ENCODE measurements around the gene FFAR3.

Gene FFAR3

DNA sequence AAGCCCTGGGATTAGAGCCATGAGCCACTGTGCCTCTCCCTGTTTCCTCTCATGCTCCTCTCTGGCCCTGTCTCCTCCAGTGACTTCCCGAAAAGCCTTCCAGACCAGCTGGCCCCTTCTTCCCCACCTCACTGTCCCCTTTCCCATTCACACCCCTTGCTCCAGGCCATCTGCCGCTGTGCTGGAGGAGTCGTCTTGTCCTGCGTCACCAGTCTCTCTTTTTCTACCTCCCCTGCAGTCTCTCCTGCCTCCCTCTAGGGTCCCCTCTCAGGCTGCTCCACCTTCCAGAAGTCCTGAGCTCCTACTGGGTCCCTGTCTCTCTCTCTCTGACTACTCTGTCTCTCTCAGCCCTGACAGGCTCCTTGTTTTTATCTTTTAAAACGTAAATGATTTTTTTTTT lies 15.8 kb upstream of the FFAR3 start:
- Histone ChIP-seq H3K27ac (replicated peaks) (no peak overlapping the region), H3K4me3 (replicated peaks; ENCODE audit: insufficient read depth, low read length) (no peak overlapping the region), H3K27me3 (ENCODE audit: insufficient read depth, poor library complexity, severe bottlenecking) (peaks cover 5% of the 10 kb centered on the region)
- no peak for DNase-seq (ENCODE audit: low read depth in 1 of 2, low spot score in 1 of 2)
- TF ChIP-seq POLR2AphosphoS5 (IDR thresholded peaks at IDR 0.05; ENCODE audit: low read depth), result no peak

DNA sequence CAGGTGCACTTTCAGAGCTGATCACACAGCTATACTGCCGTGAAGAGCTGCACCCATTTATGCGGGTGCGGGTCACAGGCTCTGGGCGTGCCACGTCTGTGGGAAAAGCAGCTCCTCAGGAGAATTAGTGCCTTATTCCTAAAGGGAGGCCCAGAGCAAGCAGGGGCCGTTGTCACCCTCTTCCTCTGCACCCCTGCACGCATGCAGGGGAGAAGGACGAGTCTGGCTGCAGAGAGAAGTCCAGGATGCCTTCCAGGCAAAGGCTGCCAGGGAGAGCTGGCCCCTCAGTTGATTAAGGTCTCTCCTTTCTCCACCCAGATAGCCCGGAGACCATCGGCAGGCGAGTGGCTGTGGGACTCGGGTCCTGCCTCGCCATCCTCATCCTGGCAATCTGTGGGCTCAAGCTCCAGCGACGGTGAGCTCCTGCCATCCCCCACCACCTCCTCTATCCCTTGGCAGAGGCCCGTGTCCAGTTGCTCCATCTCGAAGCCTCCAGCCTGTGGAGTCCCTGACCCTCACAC lies 13.7 kb upstream of the FFAR3 start:
- Histone ChIP-seq H3K4me3 (replicated peaks; ENCODE audit: insufficient read depth, low read length) (no peak overlapping the region), H3K27ac (replicated peaks) (no peak overlapping the region), H3K27me3 (ENCODE audit: insufficient read depth, poor library complexity, severe bottlenecking) (peaks cover 5% of the 10 kb centered on the region)
- DNase-seq (ENCODE audit: low read depth in 1 of 2, low spot score in 1 of 2), result no peak
- TF ChIP-seq SPI1 (IDR thresholded peaks at IDR 0.05; ENCODE audit: borderline replicate concordance, low read depth) (no peak), GABPA (IDR thresholded peaks at IDR 0.05; ENCODE audit: low read depth) (no peak), POLR2AphosphoS5 (IDR thresholded peaks at IDR 0.05; ENCODE audit: low read depth) (no peak)
- TF ChIP-seq, protein P1, sequence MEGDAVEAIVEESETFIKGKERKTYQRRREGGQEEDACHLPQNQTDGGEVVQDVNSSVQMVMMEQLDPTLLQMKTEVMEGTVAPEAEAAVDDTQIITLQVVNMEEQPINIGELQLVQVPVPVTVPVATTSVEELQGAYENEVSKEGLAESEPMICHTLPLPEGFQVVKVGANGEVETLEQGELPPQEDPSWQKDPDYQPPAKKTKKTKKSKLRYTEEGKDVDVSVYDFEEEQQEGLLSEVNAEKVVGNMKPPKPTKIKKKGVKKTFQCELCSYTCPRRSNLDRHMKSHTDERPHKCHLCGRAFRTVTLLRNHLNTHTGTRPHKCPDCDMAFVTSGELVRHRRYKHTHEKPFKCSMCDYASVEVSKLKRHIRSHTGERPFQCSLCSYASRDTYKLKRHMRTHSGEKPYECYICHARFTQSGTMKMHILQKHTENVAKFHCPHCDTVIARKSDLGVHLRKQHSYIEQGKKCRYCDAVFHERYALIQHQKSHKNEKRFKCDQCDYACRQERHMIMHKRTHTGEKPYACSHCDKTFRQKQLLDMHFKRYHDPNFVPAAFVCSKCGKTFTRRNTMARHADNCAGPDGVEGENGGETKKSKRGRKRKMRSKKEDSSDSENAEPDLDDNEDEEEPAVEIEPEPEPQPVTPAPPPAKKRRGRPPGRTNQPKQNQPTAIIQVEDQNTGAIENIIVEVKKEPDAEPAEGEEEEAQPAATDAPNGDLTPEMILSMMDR (IDR thresholded peaks at IDR 0.05; ENCODE audit: insufficient read depth, low read length), result no peak
- TF ChIP-seq, protein P2, sequence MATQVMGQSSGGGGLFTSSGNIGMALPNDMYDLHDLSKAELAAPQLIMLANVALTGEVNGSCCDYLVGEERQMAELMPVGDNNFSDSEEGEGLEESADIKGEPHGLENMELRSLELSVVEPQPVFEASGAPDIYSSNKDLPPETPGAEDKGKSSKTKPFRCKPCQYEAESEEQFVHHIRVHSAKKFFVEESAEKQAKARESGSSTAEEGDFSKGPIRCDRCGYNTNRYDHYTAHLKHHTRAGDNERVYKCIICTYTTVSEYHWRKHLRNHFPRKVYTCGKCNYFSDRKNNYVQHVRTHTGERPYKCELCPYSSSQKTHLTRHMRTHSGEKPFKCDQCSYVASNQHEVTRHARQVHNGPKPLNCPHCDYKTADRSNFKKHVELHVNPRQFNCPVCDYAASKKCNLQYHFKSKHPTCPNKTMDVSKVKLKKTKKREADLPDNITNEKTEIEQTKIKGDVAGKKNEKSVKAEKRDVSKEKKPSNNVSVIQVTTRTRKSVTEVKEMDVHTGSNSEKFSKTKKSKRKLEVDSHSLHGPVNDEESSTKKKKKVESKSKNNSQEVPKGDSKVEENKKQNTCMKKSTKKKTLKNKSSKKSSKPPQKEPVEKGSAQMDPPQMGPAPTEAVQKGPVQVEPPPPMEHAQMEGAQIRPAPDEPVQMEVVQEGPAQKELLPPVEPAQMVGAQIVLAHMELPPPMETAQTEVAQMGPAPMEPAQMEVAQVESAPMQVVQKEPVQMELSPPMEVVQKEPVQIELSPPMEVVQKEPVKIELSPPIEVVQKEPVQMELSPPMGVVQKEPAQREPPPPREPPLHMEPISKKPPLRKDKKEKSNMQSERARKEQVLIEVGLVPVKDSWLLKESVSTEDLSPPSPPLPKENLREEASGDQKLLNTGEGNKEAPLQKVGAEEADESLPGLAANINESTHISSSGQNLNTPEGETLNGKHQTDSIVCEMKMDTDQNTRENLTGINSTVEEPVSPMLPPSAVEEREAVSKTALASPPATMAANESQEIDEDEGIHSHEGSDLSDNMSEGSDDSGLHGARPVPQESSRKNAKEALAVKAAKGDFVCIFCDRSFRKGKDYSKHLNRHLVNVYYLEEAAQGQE (IDR thresholded peaks at IDR 0.05; ENCODE audit: insufficient replicate concordance, low read depth), result no peak

DNA sequence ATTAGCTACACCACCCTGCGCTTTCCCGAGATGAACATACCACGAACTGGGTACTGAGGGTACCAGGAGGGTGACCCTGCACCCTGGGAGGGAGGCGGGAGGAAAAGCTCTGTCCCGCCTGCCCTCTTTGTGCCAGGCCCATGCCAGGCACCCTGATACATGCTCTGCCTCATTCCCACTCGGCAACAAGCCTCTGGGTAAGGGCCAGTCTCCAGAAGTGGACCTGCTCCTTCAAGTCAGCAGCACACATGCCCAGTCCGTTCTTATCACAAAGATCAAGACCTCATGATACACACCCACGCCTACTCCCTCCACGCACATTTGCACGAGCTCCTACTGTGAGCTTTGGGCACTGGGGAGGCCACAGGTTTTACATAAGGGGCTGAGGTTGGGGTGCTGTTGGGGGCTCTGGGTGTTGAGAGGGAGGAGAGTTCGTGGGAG lies 12.6 kb upstream of the FFAR3 start:
- peaks cover 5% of the 10 kb centered on the region for H3K27me3 ChIP-seq (ENCODE audit: insufficient read depth, poor library complexity, severe bottlenecking)
- DNase-seq (ENCODE audit: low read depth in 1 of 2, low spot score in 1 of 2), result no peak
- TF ChIP-seq, protein P1 (IDR thresholded peaks at IDR 0.05; ENCODE audit: insufficient read depth, low read length), result no peak
- TF ChIP-seq POLR2AphosphoS5 (IDR thresholded peaks at IDR 0.05; ENCODE audit: low read depth) (no peak), GABPA (IDR thresholded peaks at IDR 0.05; ENCODE audit: low read depth) (no peak), SPI1 (IDR thresholded peaks at IDR 0.05; ENCODE audit: borderline replicate concordance, low read depth) (no peak)
- TF ChIP-seq, protein P2 (IDR thresholded peaks at IDR 0.05; ENCODE audit: insufficient replicate concordance, low read depth), result no peak
- no peak overlapping the region for H3K27ac ChIP-seq (replicated peaks)
- no peak overlapping the region for H3K4me3 ChIP-seq (replicated peaks; ENCODE audit: insufficient read depth, low read length)

DNA sequence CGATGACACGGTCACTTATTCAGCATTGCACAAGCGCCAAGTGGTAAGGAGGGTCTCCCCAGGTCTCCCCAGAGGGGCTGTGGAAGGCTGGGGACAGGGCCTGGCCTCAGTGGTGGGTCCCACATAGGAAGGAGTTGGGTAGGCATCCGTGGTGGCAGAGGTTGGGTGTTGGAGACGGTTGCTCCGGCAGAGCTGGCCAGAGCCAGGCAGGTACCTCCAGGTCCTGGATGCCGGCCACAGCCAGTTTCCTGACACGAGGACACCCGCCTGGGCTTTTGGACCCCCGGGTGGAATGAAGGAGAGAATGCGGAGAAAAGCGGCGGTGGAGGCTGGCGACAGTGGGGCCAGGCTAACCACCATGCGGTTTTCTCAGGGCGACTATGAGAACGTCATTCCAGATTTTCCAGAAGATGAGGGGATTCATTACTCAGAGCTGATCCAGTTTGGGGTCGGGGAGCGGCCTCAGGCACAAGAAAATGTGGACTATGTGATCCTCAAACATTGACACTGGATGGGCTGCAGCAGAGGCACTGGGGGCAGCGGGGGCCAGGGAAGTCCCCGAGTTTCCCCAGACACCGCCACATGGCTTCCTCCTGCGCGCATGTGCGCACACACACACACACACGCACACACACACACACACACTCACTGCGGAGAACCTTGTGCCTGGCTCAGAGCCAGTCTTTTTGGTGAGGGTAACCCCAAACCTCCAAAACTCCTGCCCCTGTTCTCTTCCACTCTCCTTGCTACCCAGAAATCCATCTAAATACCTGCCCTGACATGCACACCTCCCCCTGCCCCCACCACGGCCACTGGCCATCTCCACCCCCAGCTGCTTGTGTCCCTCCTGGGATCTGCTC lies 11.8 kb upstream of the FFAR3 start:
- peak in 1 of 2 experiments; percentile 18 for DNase-seq (ENCODE audit: low read depth in 1 of 2, low spot score in 1 of 2)
- H3K4me3 ChIP-seq (replicated peaks; ENCODE audit: insufficient read depth, low read length), result no peak overlapping the region

More for the DNA sequence above, 11.8 kb upstream of the FFAR3 start:
- Histone ChIP-seq H3K27me3 (ENCODE audit: insufficient read depth, poor library complexity, severe bottlenecking) (peaks cover 5% of the 10 kb centered on the region), H3K27ac (replicated peaks) (no peak overlapping the region)
- TF ChIP-seq, protein P2 (IDR thresholded peaks at IDR 0.05; ENCODE audit: insufficient replicate concordance, low read depth), result no peak
- TF ChIP-seq, protein P1 (IDR thresholded peaks at IDR 0.05; ENCODE audit: insufficient read depth, low read length), result no peak
- TF ChIP-seq SPI1 (IDR thresholded peaks at IDR 0.05; ENCODE audit: borderline replicate concordance, low read depth) (no peak), POLR2AphosphoS5 (IDR thresholded peaks at IDR 0.05; ENCODE audit: low read depth) (no peak; the same call in 1 of the 2 replicates), GABPA (IDR thresholded peaks at IDR 0.05; ENCODE audit: low read depth) (no peak)
